HTERT RPE-1 (cell line): ENCODE results near the gene ASB6.

Experiments
- in situ Hi-C: fragments of 300-500 bp; cut with MboI; formaldehyde crosslinking; loops from 4 replicates; pipeline ENCODE4 v1.14.3; 2020; ENCODE audit warnings: low sequenced_read_pairs

ASB6 gene

GRCh38 chr9:129641750-129642585 is at the start of gene ASB6:
Gene ASB6 (minus strand): TSS chr9:129642151. CDS start chr9:129641999, 152 bp downstream.
- in situ Hi-C loops: no loop called here

GRCh38 chr9:129688285-129689043 is 46.5 kb upstream of the ASB6 start:
- in situ Hi-C loops: no loop called here

GRCh38 chr9:129687391-129687790 is 45.4 kb upstream of the ASB6 start:
- in situ Hi-C loops: no loop called here

- in situ Hi-C loops: no loop called here
Observed at GRCh38 chr9:129686736-129687135, 44.8 kb upstream of the ASB6 start.

GRCh38 chr9:129685933-129686259 is 43.9 kb upstream of the ASB6 start:
- in situ Hi-C loops: no loop called here

- in situ Hi-C loops: no loop called here
Observed at GRCh38 chr9:129685220-129685932, 43.4 kb upstream of the ASB6 start.

- in situ Hi-C loops: no loop called here
Observed at GRCh38 chr9:129682381-129682780, 40.4 kb upstream of the ASB6 start.

GRCh38 chr9:129681924-129682323 is 40.0 kb upstream of the ASB6 start:
- in situ Hi-C loops: no loop called here

GRCh38 chr9:129679537-129679936 is 37.6 kb upstream of the ASB6 start:
- in situ Hi-C loops: no loop called here

GRCh38 chr9:129678844-129679243 is 36.9 kb upstream of the ASB6 start:
- in situ Hi-C loops: no loop called here

GRCh38 chr9:129677456-129677855 is 35.5 kb upstream of the ASB6 start:
- in situ Hi-C loops: no loop called here

GRCh38 chr9:129676975-129677374 is 35.0 kb upstream of the ASB6 start:
- in situ Hi-C loops: no loop called here

GRCh38 chr9:129676287-129676686 is 34.3 kb upstream of the ASB6 start:
- in situ Hi-C loops: no loop called here

GRCh38 chr9:129675620-129676019 is 33.7 kb upstream of the ASB6 start:
- in situ Hi-C loops: no loop called here

GRCh38 chr9:129674229-129674628 is 32.3 kb upstream of the ASB6 start:
- in situ Hi-C loops: no loop called here

- in situ Hi-C loops: no loop called here
Observed at GRCh38 chr9:129673602-129674001, 31.7 kb upstream of the ASB6 start.

- in situ Hi-C loops: no loop called here
Observed at GRCh38 chr9:129672702-129673101, 30.8 kb upstream of the ASB6 start.

- in situ Hi-C loops: no loop called here
Observed at GRCh38 chr9:129671519-129671918, 29.6 kb upstream of the ASB6 start.

GRCh38 chr9:129671065-129671464 is 29.1 kb upstream of the ASB6 start:
- in situ Hi-C loops: no loop called here

GRCh38 chr9:129669946-129670345 is 28.0 kb upstream of the ASB6 start:
- in situ Hi-C loops: no loop called here

GRCh38 chr9:129669141-129669718 is 27.3 kb upstream of the ASB6 start:
- in situ Hi-C loops: no loop called here
